ENCODE results near the gene GGACT.

GGACT gene

DNA sequence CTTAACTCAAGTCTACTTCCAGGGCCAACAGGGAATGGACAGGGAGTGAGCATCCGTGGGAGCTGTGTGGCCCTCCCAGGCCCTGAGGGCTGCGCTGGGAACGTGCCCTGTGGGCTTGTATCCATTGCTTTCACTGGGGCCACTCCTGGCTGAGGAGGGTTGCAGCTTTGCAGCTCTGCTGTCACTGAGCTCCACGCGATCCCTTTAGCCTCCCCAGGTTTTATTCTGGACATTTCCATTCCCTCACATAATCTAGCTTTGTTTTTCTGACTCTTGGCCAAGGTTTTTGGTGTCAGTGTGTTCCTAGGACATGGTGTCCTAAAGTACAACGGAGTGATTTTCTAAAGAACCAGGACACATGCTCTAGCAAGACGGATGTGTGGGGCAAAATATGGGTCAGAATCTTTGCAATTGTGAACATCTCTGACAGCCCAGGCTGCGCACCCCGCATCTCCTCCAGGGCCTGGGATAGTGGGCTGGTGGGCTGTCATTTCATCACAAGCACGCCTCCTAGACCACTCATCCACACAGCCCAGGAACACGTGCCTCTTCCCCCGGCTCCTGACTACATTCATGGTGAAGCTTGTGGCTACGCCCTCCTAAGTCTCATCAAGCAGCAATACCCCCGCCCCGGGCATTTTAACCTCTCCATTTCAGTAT lies 28.0 kb downstream of the GGACT start:
- Mint-ChIP-seq H3K27me3 (ENCODE audit: low read depth) (peaks cover 5% of the 10 kb centered on the region), H3K4me3 (no peak overlapping the region), H3K27ac (no peak overlapping the region), H3K9me3 (peaks cover 2% of the 10 kb centered on the region), H3K4me1 (no peaks in the 10 kb centered on the region), H3K36me3 (ENCODE audit: low read depth) (no peaks in the 10 kb centered on the region)
- TF ChIP-seq, protein P1, sequence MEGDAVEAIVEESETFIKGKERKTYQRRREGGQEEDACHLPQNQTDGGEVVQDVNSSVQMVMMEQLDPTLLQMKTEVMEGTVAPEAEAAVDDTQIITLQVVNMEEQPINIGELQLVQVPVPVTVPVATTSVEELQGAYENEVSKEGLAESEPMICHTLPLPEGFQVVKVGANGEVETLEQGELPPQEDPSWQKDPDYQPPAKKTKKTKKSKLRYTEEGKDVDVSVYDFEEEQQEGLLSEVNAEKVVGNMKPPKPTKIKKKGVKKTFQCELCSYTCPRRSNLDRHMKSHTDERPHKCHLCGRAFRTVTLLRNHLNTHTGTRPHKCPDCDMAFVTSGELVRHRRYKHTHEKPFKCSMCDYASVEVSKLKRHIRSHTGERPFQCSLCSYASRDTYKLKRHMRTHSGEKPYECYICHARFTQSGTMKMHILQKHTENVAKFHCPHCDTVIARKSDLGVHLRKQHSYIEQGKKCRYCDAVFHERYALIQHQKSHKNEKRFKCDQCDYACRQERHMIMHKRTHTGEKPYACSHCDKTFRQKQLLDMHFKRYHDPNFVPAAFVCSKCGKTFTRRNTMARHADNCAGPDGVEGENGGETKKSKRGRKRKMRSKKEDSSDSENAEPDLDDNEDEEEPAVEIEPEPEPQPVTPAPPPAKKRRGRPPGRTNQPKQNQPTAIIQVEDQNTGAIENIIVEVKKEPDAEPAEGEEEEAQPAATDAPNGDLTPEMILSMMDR (IDR thresholded peaks at IDR 0.05; ENCODE audit: unreplicated experiment in 3 of 3) = no peak

DNA sequence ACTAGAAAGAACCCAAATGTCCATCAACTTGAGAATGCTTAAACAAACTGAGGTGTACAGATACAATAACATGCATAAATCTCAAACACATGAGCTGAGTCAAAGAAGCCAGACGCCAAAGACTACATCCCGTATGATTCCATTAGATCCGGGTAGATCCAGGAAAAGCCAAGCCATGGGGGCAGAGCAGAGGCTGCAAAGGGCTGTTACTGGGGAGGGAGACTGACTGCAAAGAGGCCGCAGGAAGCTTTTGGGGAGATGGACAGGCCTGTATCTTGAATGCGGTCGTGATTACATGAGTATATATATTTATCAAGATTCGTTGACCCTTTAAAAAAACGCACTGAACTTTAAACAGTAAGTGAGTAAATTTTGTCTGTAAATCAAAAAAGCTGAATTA lies 28.7 kb downstream of the GGACT start:
- H3K9me3 Mint-ChIP-seq = no peaks in the 10 kb centered on the region
- TF ChIP-seq, protein P1 (IDR thresholded peaks at IDR 0.05; ENCODE audit: unreplicated experiment in 3 of 3) = no peak
- no peaks in the 10 kb centered on the region for H3K36me3 Mint-ChIP-seq (ENCODE audit: low read depth)
- no peaks in the 10 kb centered on the region for H3K4me1 Mint-ChIP-seq
- no peak overlapping the region for H3K27ac Mint-ChIP-seq
- H3K27me3 Mint-ChIP-seq (ENCODE audit: low read depth) = peaks cover 5% of the 10 kb centered on the region
- no peak overlapping the region for H3K4me3 Mint-ChIP-seq

- no peaks in the 10 kb centered on the region for H3K9me3 Mint-ChIP-seq
- peaks cover 3% of the 10 kb centered on the region for H3K27me3 Mint-ChIP-seq (ENCODE audit: low read depth)
These were observed 35.8 kb downstream of the GGACT start for GRCh38 chr13:100552755-100553154.

DNA sequence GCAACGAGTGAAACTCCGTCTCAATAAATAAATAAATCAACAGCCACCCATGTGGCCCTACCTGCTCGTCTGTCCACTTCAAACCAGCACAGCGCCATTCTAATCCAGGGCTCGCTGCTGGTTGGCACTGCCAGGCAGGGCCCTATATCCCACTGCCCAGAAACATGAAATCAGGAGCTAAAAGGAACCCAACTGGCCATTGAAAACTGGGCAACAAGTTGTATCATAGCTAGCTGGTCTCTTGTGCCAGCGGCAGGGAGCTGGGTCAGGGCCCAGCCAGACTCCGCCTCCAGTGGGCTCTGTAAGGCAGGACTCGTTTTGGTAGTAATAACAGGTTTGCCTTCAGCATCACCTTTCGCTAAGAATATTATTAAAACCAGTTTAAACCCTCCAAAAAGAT lies 39.3 kb downstream of the GGACT start:
- Mint-ChIP-seq H3K4me1 (peaks cover 24% of the 10 kb centered on the region), H3K4me3 (no peak overlapping the region), H3K9me3 (no peaks in the 10 kb centered on the region), H3K36me3 (ENCODE audit: low read depth) (no peaks in the 10 kb centered on the region), H3K27ac (no peak overlapping the region), H3K27me3 (ENCODE audit: low read depth) (no peaks in the 10 kb centered on the region)
- TF ChIP-seq, protein P1 (IDR thresholded peaks at IDR 0.05; ENCODE audit: unreplicated experiment in 3 of 3) = no peak

More at GRCh38 chr13:100552755-100553154, 35.8 kb downstream of the GGACT start:
- Mint-ChIP-seq H3K4me3 (no peak overlapping the region), H3K36me3 (ENCODE audit: low read depth) (no peaks in the 10 kb centered on the region), H3K4me1 (peaks cover 20% of the 10 kb centered on the region), H3K27ac (no peak overlapping the region)
- TF ChIP-seq, protein P1 (IDR thresholded peaks at IDR 0.05; ENCODE audit: unreplicated experiment in 3 of 3) = no peak

GRCh38 chr13:100547791-100548201 lies 40.8 kb downstream of the GGACT start:
- TF ChIP-seq, protein P1 (IDR thresholded peaks at IDR 0.05; ENCODE audit: unreplicated experiment in 3 of 3) = no peak
- H3K27me3 Mint-ChIP-seq (ENCODE audit: low read depth) = no peaks in the 10 kb centered on the region
- H3K9me3 Mint-ChIP-seq = no peaks in the 10 kb centered on the region
- no peaks in the 10 kb centered on the region for H3K36me3 Mint-ChIP-seq (ENCODE audit: low read depth)
- H3K27ac Mint-ChIP-seq = peak overlapping the region in 1 of 3 experiments; percentile 55
- H3K4me1 Mint-ChIP-seq = peaks cover 35% of the 10 kb centered on the region
- H3K4me3 Mint-ChIP-seq = no peak overlapping the region

Data from nephron (organoid).